ENCODE data around the gene MICAL3. TPM values are rescaled to one million over a fixed set of nuclear protein-coding genes. Genes with fewer than 3 reads are reported as not detected.

MICAL3 gene
- total and polyA plus RNA-seq, 9 of the 15 experiments (the other 6 are each of a cell fraction or from before 2014, with no cell fraction given) = 0.53 to 32.1 (median 12.3) TPM

GRCh38 chr22:17920992-17921650 is 103.2 kb downstream of the MICAL3 start (continued):
- no peak for TF ChIP-seq THAP12 (CRISPR knock-in tag; IDR thresholded peaks at IDR 0.05)
- TF ChIP-seq SNRNP70 (optimal IDR thresholded peaks at IDR 0.05; ENCODE audit: low read depth, low read length) = no peak
- no peak for TF ChIP-seq SMAD4 (CRISPR knock-in tag; conservative IDR thresholded peaks at IDR 0.05)
- peak; percentile 20; the same call in 1 of the 2 replicates for TF ChIP-seq CTBP1 (IDR thresholded peaks at IDR 0.05; ENCODE audit: borderline replicate concordance)
- TF ChIP-seq ZEB2 (IDR thresholded peaks at IDR 0.05) = peak; percentile 63; the same call in 1 of the 2 replicates
- TF ChIP-seq ZNF24 (IDR thresholded peaks at IDR 0.05) = no peak
- no peak for TF ChIP-seq ZNF699 (CRISPR knock-in tag; IDR thresholded peaks at IDR 0.05; ENCODE audit: insufficient replicate concordance)
- TF ChIP-seq TAL1 (IDR thresholded peaks at IDR 0.05) = peak; percentile 46
- TF ChIP-seq KDM4B (IDR thresholded peaks at IDR 0.05; ENCODE audit: borderline replicate concordance in 2 of 2, low read depth in 1 of 2) = no peak
- TF ChIP-seq CCNT2 (IDR thresholded peaks at IDR 0.05; ENCODE audit: borderline replicate concordance, extremely low read depth, insufficient read length, low read depth, low read length) = no peak
- TF ChIP-seq, protein P1, sequence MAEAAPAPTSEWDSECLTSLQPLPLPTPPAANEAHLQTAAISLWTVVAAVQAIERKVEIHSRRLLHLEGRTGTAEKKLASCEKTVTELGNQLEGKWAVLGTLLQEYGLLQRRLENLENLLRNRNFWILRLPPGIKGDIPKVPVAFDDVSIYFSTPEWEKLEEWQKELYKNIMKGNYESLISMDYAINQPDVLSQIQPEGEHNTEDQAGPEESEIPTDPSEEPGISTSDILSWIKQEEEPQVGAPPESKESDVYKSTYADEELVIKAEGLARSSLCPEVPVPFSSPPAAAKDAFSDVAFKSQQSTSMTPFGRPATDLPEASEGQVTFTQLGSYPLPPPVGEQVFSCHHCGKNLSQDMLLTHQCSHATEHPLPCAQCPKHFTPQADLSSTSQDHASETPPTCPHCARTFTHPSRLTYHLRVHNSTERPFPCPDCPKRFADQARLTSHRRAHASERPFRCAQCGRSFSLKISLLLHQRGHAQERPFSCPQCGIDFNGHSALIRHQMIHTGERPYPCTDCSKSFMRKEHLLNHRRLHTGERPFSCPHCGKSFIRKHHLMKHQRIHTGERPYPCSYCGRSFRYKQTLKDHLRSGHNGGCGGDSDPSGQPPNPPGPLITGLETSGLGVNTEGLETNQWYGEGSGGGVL (CRISPR knock-in tag; IDR thresholded peaks at IDR 0.05) = no peak
- TF ChIP-seq, protein P2, sequence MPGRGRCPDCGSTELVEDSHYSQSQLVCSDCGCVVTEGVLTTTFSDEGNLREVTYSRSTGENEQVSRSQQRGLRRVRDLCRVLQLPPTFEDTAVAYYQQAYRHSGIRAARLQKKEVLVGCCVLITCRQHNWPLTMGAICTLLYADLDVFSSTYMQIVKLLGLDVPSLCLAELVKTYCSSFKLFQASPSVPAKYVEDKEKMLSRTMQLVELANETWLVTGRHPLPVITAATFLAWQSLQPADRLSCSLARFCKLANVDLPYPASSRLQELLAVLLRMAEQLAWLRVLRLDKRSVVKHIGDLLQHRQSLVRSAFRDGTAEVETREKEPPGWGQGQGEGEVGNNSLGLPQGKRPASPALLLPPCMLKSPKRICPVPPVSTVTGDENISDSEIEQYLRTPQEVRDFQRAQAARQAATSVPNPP (IDR thresholded peaks at IDR 0.05; ENCODE audit: borderline replicate concordance, insufficient read depth, insufficient read length) = no peak
- peak; percentile 90 for TF ChIP-seq CEBPB (tag; IDR thresholded peaks at IDR 0.05)
- TF ChIP-seq TCF3 (CRISPR knock-in tag; IDR thresholded peaks at IDR 0.05) = peak; percentile 13; the same call in 1 of the 2 replicates
- TF ChIP-seq ZNF384 (IDR thresholded peaks at IDR 0.05; ENCODE audit: low read depth, low read length) = no peak
- no peak for TF ChIP-seq MXI1 (IDR thresholded peaks at IDR 0.05; ENCODE audit: low read depth, low read length)
- no peak for TF ChIP-seq PHF8 (IDR thresholded peaks at IDR 0.05; ENCODE audit: borderline replicate concordance, low read length)
- TF ChIP-seq, protein P3, sequence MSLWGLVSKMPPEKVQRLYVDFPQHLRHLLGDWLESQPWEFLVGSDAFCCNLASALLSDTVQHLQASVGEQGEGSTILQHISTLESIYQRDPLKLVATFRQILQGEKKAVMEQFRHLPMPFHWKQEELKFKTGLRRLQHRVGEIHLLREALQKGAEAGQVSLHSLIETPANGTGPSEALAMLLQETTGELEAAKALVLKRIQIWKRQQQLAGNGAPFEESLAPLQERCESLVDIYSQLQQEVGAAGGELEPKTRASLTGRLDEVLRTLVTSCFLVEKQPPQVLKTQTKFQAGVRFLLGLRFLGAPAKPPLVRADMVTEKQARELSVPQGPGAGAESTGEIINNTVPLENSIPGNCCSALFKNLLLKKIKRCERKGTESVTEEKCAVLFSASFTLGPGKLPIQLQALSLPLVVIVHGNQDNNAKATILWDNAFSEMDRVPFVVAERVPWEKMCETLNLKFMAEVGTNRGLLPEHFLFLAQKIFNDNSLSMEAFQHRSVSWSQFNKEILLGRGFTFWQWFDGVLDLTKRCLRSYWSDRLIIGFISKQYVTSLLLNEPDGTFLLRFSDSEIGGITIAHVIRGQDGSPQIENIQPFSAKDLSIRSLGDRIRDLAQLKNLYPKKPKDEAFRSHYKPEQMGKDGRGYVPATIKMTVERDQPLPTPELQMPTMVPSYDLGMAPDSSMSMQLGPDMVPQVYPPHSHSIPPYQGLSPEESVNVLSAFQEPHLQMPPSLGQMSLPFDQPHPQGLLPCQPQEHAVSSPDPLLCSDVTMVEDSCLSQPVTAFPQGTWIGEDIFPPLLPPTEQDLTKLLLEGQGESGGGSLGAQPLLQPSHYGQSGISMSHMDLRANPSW (CRISPR knock-in tag; IDR thresholded peaks at IDR 0.05) = no peak

Measured in K562 (cell line).